HG03060 (cell line): ENCODE data around the gene CNN3.

ENCODE experiments used
- ATAC-seq: cut with Tn5 transposase; IDR thresholded peaks from one replicate; pipeline ENCODE4 v1.9.1; 2021; ENCODE audit warnings: low read depth, moderate number of reproducible peaks; ENCODE audit not compliant: unreplicated experiment

The CNN3 gene

DNA sequence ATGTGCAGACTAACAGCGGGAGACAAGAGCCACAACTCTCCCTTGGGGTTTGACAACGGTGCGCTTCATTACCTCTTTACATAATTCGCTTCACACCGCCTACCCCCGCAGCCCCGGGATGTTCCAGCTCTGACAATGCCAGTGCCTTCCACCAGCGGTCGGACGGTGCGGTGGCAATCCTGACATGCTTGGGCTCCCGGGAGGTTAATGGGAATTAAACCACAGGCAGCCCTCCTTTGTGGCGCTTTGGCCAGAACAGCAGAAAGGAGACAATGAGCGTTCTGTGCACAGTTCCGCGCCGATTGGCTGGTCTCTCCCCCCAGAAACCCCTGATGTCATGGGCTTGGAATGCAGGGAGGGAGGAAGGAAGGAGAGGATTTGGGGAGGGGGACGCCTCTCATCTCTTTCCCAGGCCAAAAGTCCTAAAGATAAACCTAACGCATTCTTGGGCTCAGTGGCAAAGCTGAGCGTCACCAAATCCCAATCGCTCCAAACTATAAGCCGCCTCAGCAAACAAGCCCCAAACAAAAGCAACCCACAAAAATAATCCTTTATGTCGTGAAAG lies 1.3 kb downstream of the CNN3 start:
- no peak for ATAC-seq

DNA sequence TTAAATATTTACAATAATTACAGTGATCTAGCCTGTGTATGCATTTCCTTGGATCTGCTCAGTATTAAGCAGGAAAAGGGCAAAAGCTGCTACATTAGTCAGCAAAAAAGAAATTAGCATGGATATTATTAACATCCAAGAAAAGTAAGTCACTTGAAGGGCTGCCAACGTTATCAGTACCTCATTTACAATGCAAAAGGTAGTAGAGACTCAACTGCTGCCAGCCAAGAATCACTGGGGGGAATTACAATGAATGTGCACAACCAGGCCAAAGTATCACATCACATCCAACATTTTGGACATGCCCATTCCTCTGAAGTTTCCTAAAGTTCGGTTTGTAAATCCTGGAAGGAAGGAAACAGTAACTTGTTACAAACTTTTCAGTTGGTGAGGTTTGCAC lies 1.9 kb downstream of the CNN3 start:
- ATAC-seq, result no peak

DNA sequence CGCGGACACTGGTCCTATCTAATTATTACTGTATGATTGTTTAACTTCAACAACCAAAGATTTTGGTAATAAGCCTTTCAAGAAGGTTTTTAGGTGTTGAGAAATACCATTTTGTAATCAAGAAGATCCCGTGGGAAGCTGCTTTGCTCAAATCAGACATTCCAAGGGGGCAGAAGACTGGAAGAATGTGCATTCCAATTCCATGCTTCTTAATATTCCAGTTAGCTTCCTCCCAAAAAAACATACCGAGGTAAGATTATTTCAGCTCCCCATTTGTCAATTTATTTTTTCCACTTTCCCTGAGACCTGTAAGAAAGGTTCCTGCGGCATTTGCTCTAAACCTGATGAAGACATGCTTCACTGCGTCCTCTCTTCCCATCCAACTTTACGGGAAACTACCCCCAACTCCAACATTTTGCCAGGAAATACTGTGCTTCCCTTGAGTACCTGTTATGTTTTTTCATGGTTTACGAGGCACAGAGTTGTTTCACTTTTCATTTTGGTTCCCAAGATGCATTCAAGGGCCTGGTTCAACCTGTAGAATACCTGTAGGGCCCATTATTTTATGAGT lies 4.1 kb downstream of the CNN3 start:
- no peak for ATAC-seq

DNA sequence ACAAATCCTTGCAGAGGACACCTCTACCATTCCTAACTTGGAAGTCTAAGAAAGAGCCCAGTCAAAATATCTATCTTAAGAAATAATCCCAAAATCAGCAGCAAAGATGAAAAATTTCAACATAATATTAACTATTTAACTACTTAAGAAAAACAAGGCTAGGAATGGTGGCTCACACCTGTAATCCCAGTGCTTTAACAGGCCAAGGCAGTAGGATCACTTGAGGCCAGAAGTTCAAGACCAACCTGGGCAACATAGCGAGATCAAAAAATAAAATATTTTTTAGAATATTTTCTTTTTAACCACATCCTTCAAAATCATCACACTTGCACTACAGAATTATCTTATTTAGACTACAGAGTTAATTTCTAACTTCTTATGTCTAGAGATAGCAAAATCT lies 4.9 kb downstream of the CNN3 start:
- ATAC-seq, result no peak

DNA sequence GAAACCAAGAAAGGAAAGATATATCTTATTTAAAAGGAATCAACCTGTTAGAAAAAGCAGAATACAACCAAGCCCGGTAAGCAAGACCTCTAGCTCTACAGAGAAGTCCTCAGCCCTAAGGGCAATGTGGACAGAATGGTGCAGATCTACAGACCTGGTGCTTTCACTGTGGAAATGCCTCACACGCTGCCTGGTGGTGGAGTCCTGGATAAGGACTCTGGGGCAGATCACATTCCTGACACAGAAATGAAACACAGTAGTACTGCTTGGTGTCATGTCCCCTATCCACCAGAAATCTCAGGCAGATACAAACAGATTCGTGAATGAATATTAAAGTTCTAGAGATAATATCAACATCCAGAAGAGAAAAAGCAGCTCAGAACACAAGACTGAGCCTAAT lies 6.8 kb downstream of the CNN3 start:
- ATAC-seq, result no peak

- no peak for ATAC-seq
These were observed 7.5 kb downstream of the CNN3 start for GRCh38 chr1:94919241-94920030.

- ATAC-seq, result no peak
These were observed 9.7 kb downstream of the CNN3 start for GRCh38 chr1:94917251-94917650.

GRCh38 chr1:94912263-94913184 lies 14.4 kb downstream of the CNN3 start:
- ATAC-seq, result no peak

GRCh38 chr1:94909486-94909885 lies 17.4 kb downstream of the CNN3 start:
- ATAC-seq, result no peak

GRCh38 chr1:94908965-94909364 lies 17.9 kb downstream of the CNN3 start:
- no peak for ATAC-seq

GRCh38 chr1:94908190-94908589 lies 18.7 kb downstream of the CNN3 start:
- ATAC-seq, result no peak

DNA sequence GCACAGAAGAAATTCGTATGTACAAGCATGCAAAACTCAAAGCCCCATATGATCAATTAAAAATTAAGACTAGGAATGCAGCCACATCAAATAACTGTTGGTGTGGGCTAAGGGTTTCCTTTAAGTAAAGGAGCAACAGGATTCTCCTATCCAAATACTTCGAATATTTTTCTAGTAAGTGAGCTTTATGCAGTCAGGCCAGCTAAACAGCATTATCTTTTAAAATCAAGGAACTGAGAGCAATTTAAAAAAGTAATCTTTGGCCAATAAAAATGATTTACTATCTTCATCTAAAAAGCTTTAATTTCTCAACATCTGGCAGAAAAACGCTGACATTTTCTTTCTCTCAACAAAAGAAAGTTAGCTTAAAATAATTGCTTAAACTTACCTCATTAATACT lies 19.8 kb downstream of the CNN3 start:
- no peak for ATAC-seq

DNA sequence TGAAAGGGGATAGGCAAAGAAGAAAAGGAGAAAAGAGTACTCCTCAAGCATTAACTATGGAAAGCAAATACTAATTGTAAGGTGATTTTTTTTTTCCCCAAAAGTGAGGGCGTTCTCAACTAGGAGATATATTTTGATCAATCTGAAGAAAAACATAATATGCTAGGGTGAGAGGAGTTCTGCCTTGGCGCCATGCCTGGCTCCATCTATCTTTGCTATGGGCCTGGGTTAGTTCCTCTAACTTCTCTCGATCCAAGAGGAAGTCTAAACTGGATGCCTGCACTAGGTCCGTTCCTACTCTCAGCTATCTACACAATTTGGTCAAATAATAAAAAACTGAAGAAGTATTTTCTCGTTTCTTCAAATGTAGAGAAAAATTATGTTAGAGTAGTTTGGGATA lies 20.5 kb downstream of the CNN3 start:
- no peak for ATAC-seq

- no peak for ATAC-seq
These were observed 21.7 kb downstream of the CNN3 start for GRCh38 chr1:94905207-94905606.

DNA sequence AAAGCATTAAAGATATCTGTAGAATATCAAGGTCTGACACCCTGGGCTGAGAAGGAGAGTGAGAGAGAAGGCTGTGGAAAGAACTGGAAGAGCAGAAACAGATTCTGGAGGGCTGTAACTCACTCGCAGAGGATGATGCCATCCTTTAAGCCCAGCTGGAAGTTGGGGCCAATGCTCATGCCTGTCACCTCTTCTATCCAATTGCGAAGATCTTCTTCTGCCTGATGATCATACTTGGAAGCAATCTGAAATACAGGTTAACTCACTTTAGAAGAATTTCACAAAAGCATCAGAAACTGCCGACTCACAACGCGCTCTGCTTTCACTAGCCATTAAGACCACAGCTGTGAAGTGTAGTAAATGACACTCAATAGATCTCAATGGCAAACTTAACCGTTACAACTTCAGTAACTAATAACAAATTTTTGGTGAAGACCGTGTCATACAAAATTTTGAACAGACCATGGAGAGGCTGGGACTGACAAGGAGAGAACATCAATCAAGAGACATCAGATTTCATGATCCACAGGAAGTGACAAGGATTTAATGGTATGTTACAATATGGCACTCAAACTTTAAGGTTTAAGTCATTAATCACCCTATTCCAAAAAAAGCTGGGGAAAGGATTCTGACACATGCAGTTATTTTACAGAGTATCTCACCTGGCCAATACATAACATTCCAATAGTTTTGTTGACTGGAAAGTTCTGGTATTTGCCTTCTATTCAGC lies 23.5 kb downstream of the CNN3 start:
- no peak for ATAC-seq

DNA sequence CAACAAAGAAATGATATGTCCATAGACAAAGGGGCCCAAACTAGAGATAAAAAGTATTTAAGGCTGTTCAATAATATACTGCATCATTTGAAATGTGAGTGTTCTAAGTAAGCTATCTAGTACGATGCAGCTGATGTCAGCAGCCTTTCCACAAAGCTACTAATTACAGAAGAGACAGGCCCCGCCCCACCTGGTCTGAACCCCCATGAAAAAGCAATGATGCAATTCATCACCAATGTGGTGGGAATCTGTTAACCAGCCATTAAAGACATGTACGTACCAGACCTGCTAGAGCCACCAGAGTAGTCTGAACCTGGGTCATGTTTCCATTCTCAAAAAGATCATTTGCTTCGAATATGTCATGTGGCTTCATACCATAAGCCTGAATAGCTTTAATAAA lies 25.1 kb downstream of the CNN3 start:
- ATAC-seq, result no peak

DNA sequence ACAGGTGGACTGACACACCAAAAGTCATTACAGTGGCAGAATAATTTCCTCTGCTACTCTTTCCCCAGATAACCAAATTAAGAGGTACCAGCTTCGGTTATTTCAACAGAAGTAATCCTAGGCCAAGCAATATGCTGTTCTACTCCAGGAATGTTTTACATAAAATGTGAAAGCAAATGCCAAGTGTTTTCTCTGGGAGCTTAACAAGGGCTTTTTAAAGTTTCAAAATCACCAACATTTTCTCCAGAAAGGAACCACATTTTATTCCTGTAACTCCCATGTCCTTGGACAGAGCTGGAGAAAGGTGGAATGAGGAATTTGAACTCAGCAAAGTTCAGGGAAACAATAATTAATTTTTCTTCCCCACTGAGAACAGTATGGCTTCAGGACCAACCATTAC lies 27.2 kb downstream of the CNN3 start:
- no peak for ATAC-seq

DNA sequence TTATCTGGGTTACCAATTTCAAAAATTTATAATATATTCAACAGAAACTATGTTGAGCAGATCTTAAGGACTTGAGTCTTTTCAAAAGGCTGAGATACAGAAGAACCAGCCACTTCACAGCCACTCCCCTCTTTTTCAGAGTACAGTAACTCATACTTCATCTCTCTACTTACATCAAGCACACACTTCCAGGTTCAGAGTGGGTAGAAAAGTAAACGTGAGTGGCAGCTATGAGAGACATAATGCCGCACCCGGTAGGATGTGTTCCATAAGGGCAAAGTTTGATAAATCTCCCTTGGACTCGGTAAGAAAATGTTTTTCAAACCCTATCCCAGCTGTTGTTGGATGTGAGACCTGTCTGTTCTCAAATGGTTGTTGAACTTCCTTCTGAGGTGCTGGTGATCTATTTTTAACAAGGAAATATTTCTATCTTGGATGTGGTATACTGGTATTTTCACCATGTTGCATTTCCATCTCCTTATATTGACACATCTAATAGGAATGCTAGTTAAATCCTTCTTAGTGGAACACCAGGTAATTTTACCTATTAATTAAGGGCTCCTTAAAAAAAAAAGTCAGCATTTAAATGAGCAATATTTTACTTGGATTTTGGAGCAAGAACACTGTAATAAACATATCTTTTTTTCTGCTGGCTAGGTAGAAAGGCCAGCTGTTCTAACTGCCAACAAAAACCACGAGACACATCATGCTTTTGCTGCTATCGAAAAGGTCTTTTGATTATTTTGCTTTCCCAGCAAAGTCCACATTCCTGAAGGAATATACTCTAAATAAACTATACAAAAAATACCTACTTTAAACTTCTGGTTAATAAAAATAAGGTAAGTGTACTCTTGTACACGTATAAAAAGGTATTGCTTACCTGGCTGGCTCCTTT lies 28.2 kb downstream of the CNN3 start:
- ATAC-seq, result no peak

GRCh38 chr1:94895518-94895917 lies 31.4 kb downstream of the CNN3 start:
- no peak for ATAC-seq
